Measurements from ENCODE around the gene GNPAT.

GNPAT gene

GRCh38 chr1:231322880-231323530, 82.0 kb downstream of the GNPAT start:
- no peak for DNase-seq

DNA sequence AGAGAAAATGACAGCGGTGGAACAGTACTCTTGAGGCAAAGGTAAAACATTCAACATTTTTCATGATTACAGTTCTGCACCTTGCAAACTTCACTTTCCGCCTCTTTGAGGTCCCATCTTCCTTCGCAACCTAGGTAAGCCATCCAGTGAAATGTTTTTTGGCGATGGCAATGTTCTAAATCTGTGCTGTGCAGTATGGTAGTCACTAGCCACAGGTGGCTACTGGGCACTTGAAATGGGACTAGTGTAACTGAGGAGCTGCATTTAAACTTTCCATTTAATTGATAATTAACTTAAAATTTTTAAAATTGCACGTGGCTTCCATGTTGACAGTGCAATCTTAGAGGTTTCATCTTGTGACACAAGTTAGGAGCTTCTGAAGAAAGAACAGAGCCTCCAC, 83.6 kb downstream of the GNPAT start:
- DNase-seq: no peak

GRCh38 chr1:231326248-231326647, 85.2 kb downstream of the GNPAT start:
- DNase-seq: no peak

All from NCI-H2107 (cell line).